Ovary (tissue), 3 donors: ENCODE data around the gene PGAM2.

Experiments used
- CTCF ChIP-seq, 3 donors: fragments of 450-650 bp in 2 of 3; fragments of 200-600 bp in 1 of 3; IDR thresholded peaks; one replicate each; pipeline versions ENCODE4 v1.5.1 to v1.8.0; 2016 to 2022; ENCODE audit warnings: antibody characterized with exemption in 3 of 3, mild to moderate bottlenecking in 1 of 3
- POLR2A ChIP-seq: fragments of 450-650 bp; IDR thresholded peaks from one replicate; pipeline ENCODE4 v1.6.1; 2017; ENCODE audit warnings: antibody characterized with exemption, mild to moderate bottlenecking, moderate library complexity
- donor health status: DM: no; HTN: no; CAD: no.

- no peak for TF ChIP-seq CTCF (IDR thresholded peaks at IDR 0.05)
- TF ChIP-seq POLR2A, result no peak
Observed at GRCh38 chr7:44057849-44058758, 7.3 kb downstream of the PGAM2 start.
